ENCODE data around the gene HORMAD2. TPM values are rescaled to one million over a fixed set of nuclear protein-coding genes. Genes with fewer than 3 reads are reported as not detected.
"Not testable (repeated sequence)": the region's sequence is repeated elsewhere in the genome, so short reads cannot be mapped to it uniquely, and the experiment has no call there.

Gene HORMAD2
- total RNA-seq, 1 donor from 2014 or later, result not detected

GRCh38 chr22:30080805-30081204 lies 541 bp downstream of the HORMAD2 start:
- Histone ChIP-seq H3K36me3 (no peaks in the 10 kb centered on the region), H3K9me3 (no peaks in the 10 kb centered on the region), H3K27me3 (no peaks in the 10 kb centered on the region), H3K27ac (no peak overlapping the region), H3K4me3 (no peak overlapping the region), H3K4me1 (no peaks in the 10 kb centered on the region)
- no peak for TF ChIP-seq CTCF (IDR thresholded peaks at IDR 0.05)
- DNase-seq (ENCODE audit: low spot score in 2 of 2), result no peak
- intact Hi-C loops (cut with DNase I), result no loop called here

GRCh38 chr22:30086496-30086895 lies 6.2 kb downstream of the HORMAD2 start:
- no peak overlapping the region for H3K27ac ChIP-seq
- no peak overlapping the region for H3K4me3 ChIP-seq
- no peaks in the 10 kb centered on the region for H3K27me3 ChIP-seq
- no peaks in the 10 kb centered on the region for H3K36me3 ChIP-seq
- DNase-seq (ENCODE audit: low spot score in 2 of 2), result no peak
- no peaks in the 10 kb centered on the region for H3K4me1 ChIP-seq
- no peak for TF ChIP-seq CTCF (IDR thresholded peaks at IDR 0.05)
- intact Hi-C loops (cut with DNase I), result loop anchor here (5.0 kb wide), 3 partner anchors 394 to 499 kb away; no protein-coding TSS in a partner anchor
- no peaks in the 10 kb centered on the region for H3K9me3 ChIP-seq

- not testable (repeated sequence) for H3K27ac ChIP-seq; H3K9me3 ChIP-seq; DNase-seq (ENCODE audit: low spot score in 2 of 2); H3K27me3 ChIP-seq; H3K4me1 ChIP-seq; H3K4me3 ChIP-seq; H3K36me3 ChIP-seq
- intact Hi-C loops (cut with DNase I), result loop anchor here (5.0 kb wide), 3 partner anchors 395 to 500 kb away; no protein-coding TSS in a partner anchor
Observed at GRCh38 chr22:30087037-30087436, 6.8 kb downstream of the HORMAD2 start.

GRCh38 chr22:30087611-30088010 lies 7.3 kb downstream of the HORMAD2 start:
- no peak for TF ChIP-seq CTCF (IDR thresholded peaks at IDR 0.05)
- H3K4me1 ChIP-seq, result no peaks in the 10 kb centered on the region
- no peaks in the 10 kb centered on the region for H3K27me3 ChIP-seq
- intact Hi-C loops (cut with DNase I), result loop anchor here (5.0 kb wide), 3 partner anchors 395 to 500 kb away; no protein-coding TSS in a partner anchor
- H3K4me3 ChIP-seq, result no peak overlapping the region
- no peak overlapping the region for H3K27ac ChIP-seq
- no peaks in the 10 kb centered on the region for H3K36me3 ChIP-seq
- H3K9me3 ChIP-seq, result no peaks in the 10 kb centered on the region
- no peak for DNase-seq (ENCODE audit: low spot score in 2 of 2)

GRCh38 chr22:30088468-30088867 lies 8.2 kb downstream of the HORMAD2 start:
- no peaks in the 10 kb centered on the region for H3K36me3 ChIP-seq
- no peaks in the 10 kb centered on the region for H3K27me3 ChIP-seq
- no peaks in the 10 kb centered on the region for H3K4me1 ChIP-seq
- intact Hi-C loops (cut with DNase I), result loop anchor here (5.0 kb wide), 3 partner anchors 396 to 501 kb away; no protein-coding TSS in a partner anchor
- DNase-seq (ENCODE audit: low spot score in 2 of 2), result no peak
- H3K27ac ChIP-seq, result no peak overlapping the region
- no peak for TF ChIP-seq CTCF (IDR thresholded peaks at IDR 0.05)
- H3K4me3 ChIP-seq, result no peak overlapping the region
- no peaks in the 10 kb centered on the region for H3K9me3 ChIP-seq

- H3K27me3 ChIP-seq, result no peaks in the 10 kb centered on the region
- H3K4me1 ChIP-seq, result no peaks in the 10 kb centered on the region
- TF ChIP-seq CTCF (IDR thresholded peaks at IDR 0.05), result no peak
- no peaks in the 10 kb centered on the region for H3K36me3 ChIP-seq
- intact Hi-C loops (cut with DNase I), result loop anchor here (5.0 kb wide), 3 partner anchors 397 to 502 kb away; no protein-coding TSS in a partner anchor
- no peak for DNase-seq (ENCODE audit: low spot score in 2 of 2)
- no peaks in the 10 kb centered on the region for H3K9me3 ChIP-seq
- H3K27ac ChIP-seq, result no peak overlapping the region
- H3K4me3 ChIP-seq, result no peak overlapping the region
Observed at GRCh38 chr22:30089655-30089974, 9.4 kb downstream of the HORMAD2 start.
